ENCODE results near the gene AMER2.

Gene AMER2

DNA sequence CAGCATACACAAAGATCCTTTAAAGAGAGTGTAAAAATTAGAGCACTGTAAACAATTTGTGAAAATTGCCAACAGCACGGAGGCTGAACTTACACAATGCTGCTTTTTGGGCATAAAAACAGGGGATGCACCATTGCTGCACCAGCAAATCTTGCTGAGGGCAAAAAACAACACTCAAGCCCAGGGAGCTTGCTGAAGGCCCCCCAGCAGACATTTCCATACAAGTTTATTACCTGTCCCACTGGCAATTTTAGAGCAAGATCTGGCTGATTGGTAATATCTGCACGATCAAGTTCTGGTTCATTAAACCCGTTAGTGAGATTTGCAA, 34.3 kb downstream of the AMER2 start:
- ChIA-PET POLR2A (no interaction called here), CTCF (no interaction called here)
- no peak for DNase-seq (ENCODE audit: low read depth, low spot score)
- TF ChIP-seq, protein P1, sequence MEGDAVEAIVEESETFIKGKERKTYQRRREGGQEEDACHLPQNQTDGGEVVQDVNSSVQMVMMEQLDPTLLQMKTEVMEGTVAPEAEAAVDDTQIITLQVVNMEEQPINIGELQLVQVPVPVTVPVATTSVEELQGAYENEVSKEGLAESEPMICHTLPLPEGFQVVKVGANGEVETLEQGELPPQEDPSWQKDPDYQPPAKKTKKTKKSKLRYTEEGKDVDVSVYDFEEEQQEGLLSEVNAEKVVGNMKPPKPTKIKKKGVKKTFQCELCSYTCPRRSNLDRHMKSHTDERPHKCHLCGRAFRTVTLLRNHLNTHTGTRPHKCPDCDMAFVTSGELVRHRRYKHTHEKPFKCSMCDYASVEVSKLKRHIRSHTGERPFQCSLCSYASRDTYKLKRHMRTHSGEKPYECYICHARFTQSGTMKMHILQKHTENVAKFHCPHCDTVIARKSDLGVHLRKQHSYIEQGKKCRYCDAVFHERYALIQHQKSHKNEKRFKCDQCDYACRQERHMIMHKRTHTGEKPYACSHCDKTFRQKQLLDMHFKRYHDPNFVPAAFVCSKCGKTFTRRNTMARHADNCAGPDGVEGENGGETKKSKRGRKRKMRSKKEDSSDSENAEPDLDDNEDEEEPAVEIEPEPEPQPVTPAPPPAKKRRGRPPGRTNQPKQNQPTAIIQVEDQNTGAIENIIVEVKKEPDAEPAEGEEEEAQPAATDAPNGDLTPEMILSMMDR (IDR thresholded peaks at IDR 0.05; ENCODE audit: insufficient read depth, low read length, missing control alignments) = no peak
- H3K4me3 ChIP-seq (ENCODE audit: low read depth, low read length) = no peak overlapping the region

DNA sequence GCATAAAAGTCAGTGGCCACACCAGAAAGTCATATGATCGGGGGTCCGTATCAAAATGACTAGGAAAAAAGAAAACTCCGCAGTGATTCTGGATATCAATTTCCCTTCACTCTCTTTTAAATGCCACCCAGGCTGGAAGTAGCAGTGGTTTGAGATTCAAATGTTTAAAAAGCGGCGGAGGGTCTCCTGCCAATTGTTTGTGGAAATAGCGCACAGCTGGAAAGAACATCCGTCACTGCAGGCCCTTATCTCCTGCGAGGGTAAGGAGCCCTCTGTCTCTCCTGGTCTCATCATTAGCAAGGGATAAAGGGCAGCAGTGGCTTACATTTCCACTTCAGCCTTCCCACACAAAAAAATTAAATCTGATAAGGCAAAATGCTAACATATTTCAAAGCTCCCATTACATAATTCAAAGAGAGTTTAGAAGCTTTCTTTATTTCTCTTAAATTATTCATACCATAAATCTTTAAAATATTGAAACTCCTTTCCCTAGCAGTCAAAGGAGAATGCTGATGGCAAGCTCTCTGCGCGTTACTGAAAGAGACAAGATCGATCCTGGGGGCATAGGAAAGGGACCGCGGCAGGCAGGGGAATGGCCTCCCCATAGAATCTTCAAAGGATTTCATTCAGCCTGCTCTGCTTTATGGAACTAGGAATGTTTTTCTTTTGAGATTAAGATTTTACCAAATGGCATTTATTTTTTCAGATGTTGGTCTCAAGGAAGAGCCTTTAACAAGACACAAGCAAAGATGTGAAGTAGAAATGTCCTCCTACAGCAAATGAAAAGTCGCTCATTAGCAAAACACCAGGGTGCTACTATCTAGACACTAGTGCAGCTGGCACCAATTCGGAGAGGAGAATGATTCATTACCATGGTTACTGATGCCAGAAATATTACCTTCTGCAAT, 35.0 kb downstream of the AMER2 start:
- TF ChIP-seq, protein P1 (IDR thresholded peaks at IDR 0.05; ENCODE audit: insufficient read depth, low read length, missing control alignments) = no peak
- CTCF ChIA-PET = no interaction called here
- H3K4me3 ChIP-seq (ENCODE audit: low read depth, low read length) = no peak overlapping the region
- POLR2A ChIA-PET = no interaction called here
- no peak for DNase-seq (ENCODE audit: low read depth, low spot score)

DNA sequence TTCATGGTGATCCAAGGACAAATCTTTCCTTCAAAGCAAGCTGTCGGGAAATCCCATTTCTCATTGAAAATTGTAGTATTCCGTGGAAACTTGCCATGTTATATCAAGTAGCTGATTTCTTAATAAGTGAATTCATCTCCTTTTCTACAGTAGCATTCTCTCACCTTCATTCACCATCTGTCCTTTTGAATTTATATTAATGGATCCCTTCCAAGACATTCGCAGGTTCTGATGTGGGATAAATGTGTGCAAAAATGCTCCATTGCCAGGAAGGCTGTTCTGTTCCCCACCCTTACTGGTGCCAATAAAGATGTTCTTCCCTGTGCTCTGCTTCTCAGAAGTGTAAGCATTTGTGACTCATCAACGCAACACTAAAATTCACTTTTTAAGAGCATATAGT, 36.2 kb downstream of the AMER2 start:
- POLR2A ChIA-PET = no interaction called here
- no peak overlapping the region for H3K4me3 ChIP-seq (ENCODE audit: low read depth, low read length)
- TF ChIP-seq, protein P1 (IDR thresholded peaks at IDR 0.05; ENCODE audit: insufficient read depth, low read length, missing control alignments) = no peak
- CTCF ChIA-PET = no interaction called here
- no peak for DNase-seq (ENCODE audit: low read depth, low spot score)

DNA sequence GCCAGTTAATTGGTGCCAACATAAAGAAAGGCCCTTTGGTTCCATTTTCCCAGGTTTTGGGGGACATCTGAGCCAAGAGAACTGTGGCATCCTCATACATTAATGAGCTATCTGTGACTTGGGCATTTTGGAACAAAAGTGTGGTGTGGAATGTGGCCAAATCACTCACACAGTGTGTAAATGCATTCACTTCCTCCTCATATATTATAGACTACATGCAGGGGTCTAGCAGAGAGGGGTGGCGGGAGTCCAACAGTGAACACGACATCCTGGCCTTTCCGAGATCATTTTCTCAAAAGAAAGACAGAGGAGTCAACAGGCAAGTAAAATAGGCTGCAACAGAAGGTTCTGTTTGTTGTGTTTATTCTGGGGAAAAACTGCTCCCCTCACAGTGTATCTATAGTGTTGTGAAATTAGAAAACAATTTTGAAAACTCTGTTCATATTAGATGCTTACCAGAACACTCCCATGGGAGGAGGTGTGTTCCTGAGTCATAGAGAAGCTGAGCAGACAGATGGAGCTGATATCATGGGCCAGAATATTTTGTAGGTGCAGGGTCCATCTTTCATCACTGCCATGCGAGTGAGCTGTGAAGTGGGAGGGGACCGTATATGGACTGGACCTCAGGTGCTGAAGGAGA, 39.2 kb downstream of the AMER2 start:
- DNase-seq (ENCODE audit: low read depth, low spot score) = no peak
- CTCF ChIA-PET = interaction anchor here (1.2 to 3.1 kb wide), 3 partner anchors 11 to 20 kb away, joined by 4 to 11 read pairs (median 4); no protein-coding TSS in a partner anchor
- TF ChIP-seq, protein P1 (IDR thresholded peaks at IDR 0.05; ENCODE audit: insufficient read depth, low read length, missing control alignments) = no peak
- POLR2A ChIA-PET = no interaction called here
- no peak overlapping the region for H3K4me3 ChIP-seq (ENCODE audit: low read depth, low read length)

DNA sequence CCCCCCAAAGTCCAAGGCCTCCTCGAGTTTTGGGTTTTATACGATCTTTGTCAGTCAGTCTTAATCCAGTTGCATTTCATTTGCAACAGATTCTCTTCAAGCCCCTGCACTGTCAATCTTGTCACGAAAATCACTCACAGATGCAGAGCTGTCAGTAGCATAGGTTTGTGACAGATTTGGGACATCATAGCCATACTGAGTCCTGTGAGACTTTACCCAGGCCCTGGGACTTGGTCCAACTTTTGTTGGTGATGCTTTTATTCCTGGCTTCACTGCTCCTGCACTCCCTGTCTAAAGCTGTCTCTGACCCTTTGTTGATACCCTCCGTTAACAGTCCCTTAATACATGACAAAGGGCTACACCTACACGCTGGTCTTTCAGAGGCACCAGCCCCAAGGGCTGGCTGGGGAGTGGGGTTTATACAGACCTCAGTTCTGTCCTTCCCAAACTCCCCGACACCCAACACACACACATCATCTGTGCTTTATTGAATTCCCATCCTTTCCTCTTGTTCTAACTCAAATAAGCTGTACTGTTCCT, 40.1 kb downstream of the AMER2 start:
- no peak for DNase-seq (ENCODE audit: low read depth, low spot score)
- no peak overlapping the region for H3K4me3 ChIP-seq (ENCODE audit: low read depth, low read length)
- POLR2A ChIA-PET = no interaction called here
- TF ChIP-seq, protein P1 (IDR thresholded peaks at IDR 0.05; ENCODE audit: insufficient read depth, low read length, missing control alignments) = no peak
- CTCF ChIA-PET = interaction anchor here (1.0 to 3.1 kb wide), 3 partner anchors 10 to 19 kb away, joined by 3 to 11 read pairs (median 4); no protein-coding TSS in a partner anchor

DNA sequence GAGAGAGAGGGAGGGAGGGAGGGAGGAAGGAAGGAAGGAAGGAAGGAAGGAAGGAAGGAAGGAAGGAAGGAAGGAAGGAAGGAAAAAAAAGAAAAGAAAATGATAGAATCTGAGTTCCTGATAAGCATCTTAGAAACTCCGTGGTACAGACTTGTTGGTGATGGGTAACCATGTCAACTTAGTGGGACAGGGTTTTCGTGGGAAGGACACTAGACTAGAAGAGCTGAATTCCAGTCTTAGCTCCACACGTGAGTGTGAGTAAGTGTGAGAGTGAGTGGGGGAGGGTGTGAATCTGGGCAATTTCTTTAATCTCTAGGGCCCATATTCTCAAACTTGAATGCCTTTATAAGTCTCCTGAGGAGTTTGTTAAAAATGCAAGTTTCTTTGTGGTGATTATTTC, 41.1 kb downstream of the AMER2 start:
- H3K4me3 ChIP-seq (ENCODE audit: low read depth, low read length) = no peak overlapping the region
- POLR2A ChIA-PET = no interaction called here
- TF ChIP-seq, protein P1 (IDR thresholded peaks at IDR 0.05; ENCODE audit: insufficient read depth, low read length, missing control alignments) = no peak
- CTCF ChIA-PET = interaction anchor here (1.0 to 3.1 kb wide), 2 partner anchors 9 to 18 kb away, joined by 3 to 11 read pairs; no protein-coding TSS in a partner anchor
- no peak for DNase-seq (ENCODE audit: low read depth, low spot score)
